ENCODE data around the gene KBTBD4. TPM values are rescaled to one million over a fixed set of nuclear protein-coding genes. Genes with fewer than 3 reads are reported as not detected.

The KBTBD4 gene
- total and polyA plus RNA-seq, 2 donors (not counting 1 experiment from before 2014, with no cell fraction given) = 8.6 to 20.3 TPM

DNA sequence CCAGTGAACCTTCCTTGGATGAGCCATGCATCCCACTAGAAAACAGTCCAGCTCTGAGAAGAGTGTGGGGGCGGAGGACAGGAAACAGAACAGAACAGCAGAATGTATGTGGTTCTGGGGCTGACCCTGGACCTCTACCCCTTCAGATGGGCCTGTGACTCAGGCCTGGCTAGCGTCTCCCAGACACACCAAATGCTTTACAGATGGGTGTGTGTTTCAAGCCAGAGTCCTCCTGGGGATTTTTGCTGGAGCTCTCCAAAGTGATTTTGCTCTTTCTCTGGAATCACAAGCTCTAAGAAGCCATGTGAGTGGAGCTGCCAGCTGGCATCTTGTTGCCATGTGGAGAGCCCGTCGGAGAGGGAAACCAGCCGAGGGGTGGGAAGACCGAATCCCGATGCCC lies 28.6 kb upstream of the KBTBD4 start:
- peaks cover 0 to 4% of the 10 kb centered on the region in 2 experiments for H3K36me3 ChIP-seq (replicated peaks in 1 of 2; ENCODE audit: control extremely low read depth in 1 of 2, control insufficient read depth in 1 of 2, extremely low read depth in 1 of 2, insufficient read depth in 2 of 2, low read length in 1 of 2)
- no peak overlapping the region for H3K4me3 ChIP-seq (ENCODE audit: control extremely low read depth in 1 of 5, extremely low read depth in 1 of 5, insufficient read depth in 1 of 5, low read depth in 2 of 5, low read length in 4 of 5)
- ChIA-PET CTCF (interaction anchor here (0.7 to 1.1 kb wide), 2 partner anchors 12 to 25 kb away, joined by 3 read pairs; no protein-coding TSS in a partner anchor), POLR2A (interaction anchor here (0.5 to 0.6 kb wide), 2 partner anchors 98 to 186 kb away, joined by 4 to 8 read pairs; no protein-coding TSS in a partner anchor)
- peaks cover 12 to 16% of the 10 kb centered on the region in 2 donors for H3K4me1 ChIP-seq (ENCODE audit: control insufficient read depth in 2 of 2, insufficient read depth in 2 of 2, low read length in 2 of 2)
- H4K20me1 ChIP-seq (ENCODE audit: control insufficient read depth, insufficient read depth, low read length, poor library complexity, severe bottlenecking) = no peaks in the 10 kb centered on the region
- DNase-seq = no peak
- intact Hi-C loops (cut with micrococcal nuclease) = no loop called here
- H3K27me3 Mint-ChIP-seq = no peaks in the 10 kb centered on the region
- H3K4me2 ChIP-seq (replicated peaks; ENCODE audit: low read depth, low read length, poor library complexity, severe bottlenecking) = no peak overlapping the region
- no peak for ATAC-seq (ENCODE audit: low read depth)
- H3K9me3 Mint-ChIP-seq (ENCODE audit: insufficient read depth) = no peaks in the 10 kb centered on the region
- no peak overlapping the region for H3K27ac ChIP-seq (ENCODE audit: low read length in 2 of 2)
- no peak overlapping the region for H2AFZ ChIP-seq (ENCODE audit: insufficient read depth, low read depth, low read length, poor library complexity, severe bottlenecking)
- peaks cover 15% of the 10 kb centered on the region for H3K4me1 Mint-ChIP-seq
- H3K27ac Mint-ChIP-seq = no peak overlapping the region
- H3K27me3 ChIP-seq (replicated peaks in 1 of 4; ENCODE audit: control extremely low read depth in 1 of 4, control insufficient read depth in 3 of 4, insufficient read depth in 4 of 4, low read length in 3 of 4) = no peaks in the 10 kb centered on the region
- no peaks in the 10 kb centered on the region for H3K79me2 ChIP-seq (ENCODE audit: control insufficient read depth, insufficient read depth, low read length)
- TF ChIP-seq EZH2 (IDR thresholded peaks at IDR 0.05; ENCODE audit: borderline replicate concordance, insufficient read depth, low read depth, low read length, poor library complexity, severe bottlenecking) = no peak
- TF ChIP-seq, protein P1, sequence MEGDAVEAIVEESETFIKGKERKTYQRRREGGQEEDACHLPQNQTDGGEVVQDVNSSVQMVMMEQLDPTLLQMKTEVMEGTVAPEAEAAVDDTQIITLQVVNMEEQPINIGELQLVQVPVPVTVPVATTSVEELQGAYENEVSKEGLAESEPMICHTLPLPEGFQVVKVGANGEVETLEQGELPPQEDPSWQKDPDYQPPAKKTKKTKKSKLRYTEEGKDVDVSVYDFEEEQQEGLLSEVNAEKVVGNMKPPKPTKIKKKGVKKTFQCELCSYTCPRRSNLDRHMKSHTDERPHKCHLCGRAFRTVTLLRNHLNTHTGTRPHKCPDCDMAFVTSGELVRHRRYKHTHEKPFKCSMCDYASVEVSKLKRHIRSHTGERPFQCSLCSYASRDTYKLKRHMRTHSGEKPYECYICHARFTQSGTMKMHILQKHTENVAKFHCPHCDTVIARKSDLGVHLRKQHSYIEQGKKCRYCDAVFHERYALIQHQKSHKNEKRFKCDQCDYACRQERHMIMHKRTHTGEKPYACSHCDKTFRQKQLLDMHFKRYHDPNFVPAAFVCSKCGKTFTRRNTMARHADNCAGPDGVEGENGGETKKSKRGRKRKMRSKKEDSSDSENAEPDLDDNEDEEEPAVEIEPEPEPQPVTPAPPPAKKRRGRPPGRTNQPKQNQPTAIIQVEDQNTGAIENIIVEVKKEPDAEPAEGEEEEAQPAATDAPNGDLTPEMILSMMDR (IDR thresholded peaks at IDR 0.05) = no peak
- H3K9me3 ChIP-seq (ENCODE audit: control extremely low read depth in 1 of 3, control insufficient read depth in 2 of 3, insufficient read depth in 1 of 3, low read length in 2 of 3) = no peaks in the 10 kb centered on the region
- H3K4me3 Mint-ChIP-seq = no peak overlapping the region
- H3K9ac ChIP-seq (ENCODE audit: low read length) = no peak overlapping the region
- 100% methylated on average over 6 of the region's 7 CpGs for WGBS (ENCODE audit: insufficient coverage)

DNA sequence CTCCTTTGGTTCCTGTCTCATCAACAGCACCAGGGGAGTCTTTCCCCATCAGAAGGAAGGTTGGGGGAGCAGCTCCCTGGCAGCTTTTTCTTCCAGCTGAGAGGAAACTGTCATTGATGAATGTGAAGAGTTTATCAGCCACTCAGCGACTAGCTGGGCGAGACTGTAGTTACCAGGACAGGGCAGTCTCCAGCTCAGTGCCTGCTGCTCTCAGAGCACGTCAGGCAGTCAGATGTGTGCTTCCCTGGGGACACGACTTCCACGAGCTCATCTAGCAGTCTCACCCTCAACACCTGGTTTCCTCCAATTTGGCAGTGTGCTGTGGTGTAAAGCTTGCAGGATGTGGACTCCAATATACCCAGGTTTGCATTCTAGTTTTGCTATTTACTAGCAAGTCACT lies 28.0 kb upstream of the KBTBD4 start:
- Histone ChIP-seq H3K4me3 (ENCODE audit: control extremely low read depth in 1 of 5, extremely low read depth in 1 of 5, insufficient read depth in 1 of 5, low read depth in 2 of 5, low read length in 4 of 5) (no peak overlapping the region), H3K9me3 (ENCODE audit: control extremely low read depth in 1 of 3, control insufficient read depth in 2 of 3, insufficient read depth in 1 of 3, low read length in 2 of 3) (no peaks in the 10 kb centered on the region), H3K79me2 (ENCODE audit: control insufficient read depth, insufficient read depth, low read length) (no peaks in the 10 kb centered on the region), H3K27me3 (replicated peaks in 1 of 4; ENCODE audit: control extremely low read depth in 1 of 4, control insufficient read depth in 3 of 4, insufficient read depth in 4 of 4, low read length in 3 of 4) (no peaks in the 10 kb centered on the region), H3K36me3 (replicated peaks in 1 of 2; ENCODE audit: control extremely low read depth in 1 of 2, control insufficient read depth in 1 of 2, extremely low read depth in 1 of 2, insufficient read depth in 2 of 2, low read length in 1 of 2) (peaks cover 0 to 4% of the 10 kb centered on the region in 2 experiments), H3K9ac (ENCODE audit: low read length) (no peak overlapping the region), H3K4me1 (ENCODE audit: control insufficient read depth in 2 of 2, insufficient read depth in 2 of 2, low read length in 2 of 2) (peaks cover 8 to 12% of the 10 kb centered on the region in 2 donors), H3K27ac (ENCODE audit: low read length in 2 of 2) (no peak overlapping the region), H3K4me2 (replicated peaks; ENCODE audit: low read depth, low read length, poor library complexity, severe bottlenecking) (no peak overlapping the region), H4K20me1 (ENCODE audit: control insufficient read depth, insufficient read depth, low read length, poor library complexity, severe bottlenecking) (no peaks in the 10 kb centered on the region), H2AFZ (ENCODE audit: insufficient read depth, low read depth, low read length, poor library complexity, severe bottlenecking) (no peak overlapping the region)
- no peaks in the 10 kb centered on the region for H3K27me3 Mint-ChIP-seq
- POLR2A ChIA-PET = no interaction called here
- 50% methylated on average over 4 of the region's 5 CpGs for WGBS (ENCODE audit: insufficient coverage)
- DNase-seq (no peak), ATAC-seq (ENCODE audit: low read depth) (no peak)
- no peaks in the 10 kb centered on the region for H3K9me3 Mint-ChIP-seq (ENCODE audit: insufficient read depth)
- TF ChIP-seq, protein P1 (IDR thresholded peaks at IDR 0.05) = no peak
- TF ChIP-seq EZH2 (IDR thresholded peaks at IDR 0.05; ENCODE audit: borderline replicate concordance, insufficient read depth, low read depth, low read length, poor library complexity, severe bottlenecking) = no peak
- H3K4me3 Mint-ChIP-seq = no peak overlapping the region
- H3K27ac Mint-ChIP-seq = no peak overlapping the region
- peaks cover 12% of the 10 kb centered on the region for H3K4me1 Mint-ChIP-seq
- intact Hi-C loops (cut with micrococcal nuclease) = no loop called here
- CTCF ChIA-PET = no interaction called here

All from B cell (primary cell).